HG03439 (cell line): Measurements from ENCODE around the gene ROPN1B.

ENCODE experiments used
- ATAC-seq: cut with Tn5 transposase; IDR thresholded peaks from one replicate; pipeline ENCODE4 v1.9.1; 2021; ENCODE audit warnings: mild to moderate bottlenecking, moderate library complexity; ENCODE audit not compliant: unreplicated experiment

The ROPN1B gene

GRCh38 chr3:126026277-126026751 is 57.3 kb downstream of the ROPN1B start:
- no peak for ATAC-seq

GRCh38 chr3:126026761-126027160 is 57.8 kb downstream of the ROPN1B start:
- no peak for ATAC-seq

- no peak for ATAC-seq
Observed at GRCh38 chr3:126028096-126028495, 59.1 kb downstream of the ROPN1B start.

GRCh38 chr3:126029241-126029640 is 60.3 kb downstream of the ROPN1B start:
- ATAC-seq = no peak

GRCh38 chr3:126030455-126030854 is 61.5 kb downstream of the ROPN1B start:
- ATAC-seq = no peak

GRCh38 chr3:126031981-126032471 is 63.0 kb downstream of the ROPN1B start:
- no peak for ATAC-seq
